ENCODE results near the gene ALG11.

The ALG11 gene

DNA sequence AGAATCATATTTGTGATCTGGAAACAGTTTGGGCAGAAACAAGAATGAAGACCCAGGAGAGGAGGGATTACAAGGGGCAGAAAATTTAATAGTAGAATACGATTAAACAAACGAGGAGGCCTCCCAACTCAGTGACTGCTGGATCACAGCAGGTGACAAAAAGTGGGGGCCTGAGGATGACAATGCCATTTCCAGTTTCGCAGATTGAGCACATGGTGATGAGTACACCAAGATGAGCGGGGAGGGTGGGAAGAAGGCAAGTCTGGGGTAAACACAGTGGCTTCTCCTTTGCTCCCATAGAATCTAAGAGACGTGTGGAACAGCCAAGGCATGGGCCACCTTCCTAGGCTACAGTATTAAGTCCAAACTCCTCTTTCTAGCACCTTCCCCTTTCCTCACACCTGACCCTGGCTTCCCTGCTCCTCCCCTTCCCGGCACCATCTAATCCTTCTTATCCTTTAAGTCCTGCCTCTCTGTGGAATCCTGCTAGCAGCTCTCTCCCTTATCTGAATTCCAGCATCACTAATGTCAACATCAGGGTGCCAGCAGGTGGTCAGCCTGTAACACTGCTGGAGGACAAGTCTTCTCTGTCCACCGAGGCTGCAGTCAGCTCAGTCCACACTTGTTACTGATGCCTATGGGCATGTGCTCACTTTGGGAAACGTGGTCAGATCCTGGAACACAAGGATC lies 14.4 kb upstream of the ALG11 start:
- no peak for DNase-seq

DNA sequence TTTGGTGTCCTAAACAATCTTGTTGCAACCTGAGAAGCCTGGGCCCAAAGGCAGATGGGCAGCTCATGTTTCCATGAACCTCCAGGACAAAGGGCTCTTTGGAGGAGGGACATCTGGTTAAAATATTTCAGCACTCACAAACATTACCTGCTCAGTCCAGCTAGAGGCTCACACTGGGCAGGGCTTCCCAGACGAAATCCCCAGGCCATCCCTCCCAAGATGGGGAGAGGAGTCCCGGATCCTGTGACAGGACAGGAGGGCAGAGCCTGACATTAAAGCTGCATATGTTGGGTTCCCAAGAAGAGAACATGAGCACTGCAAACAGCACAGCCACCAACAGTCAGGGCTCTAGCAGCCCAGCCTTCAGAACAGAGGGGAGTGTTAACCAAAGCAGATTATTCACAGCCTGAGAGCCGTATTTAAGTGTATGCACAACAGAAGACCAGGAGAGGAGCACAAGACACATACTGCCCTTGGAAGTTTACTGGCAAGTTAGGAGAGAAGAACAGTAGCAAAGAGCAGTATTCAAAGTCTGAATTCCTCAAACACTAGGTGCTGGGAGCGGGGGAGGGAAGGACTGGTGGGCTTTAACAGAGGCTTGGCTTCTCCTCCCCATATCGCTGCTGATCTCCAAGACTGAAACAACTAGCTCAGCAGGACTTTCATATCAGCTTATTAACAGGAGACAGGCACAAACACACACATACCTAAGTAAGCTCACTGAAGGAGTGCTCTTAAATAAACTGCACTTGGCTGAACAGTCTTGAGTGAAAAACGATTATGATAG lies 13.3 kb upstream of the ALG11 start:
- no peak for DNase-seq

DNA sequence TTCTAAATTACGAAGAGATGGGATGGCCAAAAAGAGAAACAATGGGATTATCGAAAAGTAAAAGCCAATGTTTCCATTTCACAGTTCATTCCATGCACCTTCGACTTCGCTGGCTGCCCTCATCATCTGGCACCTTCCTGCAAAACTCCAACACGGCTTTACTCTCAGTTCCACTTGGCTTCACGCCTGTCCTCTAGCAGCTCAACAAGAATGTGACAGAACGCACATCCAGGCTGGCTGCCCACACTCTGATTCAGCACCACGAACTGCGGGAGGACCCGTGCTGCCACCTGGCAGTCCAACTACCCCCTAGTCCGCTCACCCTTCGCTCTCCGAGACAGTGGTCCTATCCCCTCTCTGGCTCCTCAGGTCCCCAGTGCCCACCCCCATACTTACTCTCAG lies 12.7 kb upstream of the ALG11 start:
- DNase-seq, result peak in 43 of 58 donors; percentile 3 to 68 (median 28)

DNA sequence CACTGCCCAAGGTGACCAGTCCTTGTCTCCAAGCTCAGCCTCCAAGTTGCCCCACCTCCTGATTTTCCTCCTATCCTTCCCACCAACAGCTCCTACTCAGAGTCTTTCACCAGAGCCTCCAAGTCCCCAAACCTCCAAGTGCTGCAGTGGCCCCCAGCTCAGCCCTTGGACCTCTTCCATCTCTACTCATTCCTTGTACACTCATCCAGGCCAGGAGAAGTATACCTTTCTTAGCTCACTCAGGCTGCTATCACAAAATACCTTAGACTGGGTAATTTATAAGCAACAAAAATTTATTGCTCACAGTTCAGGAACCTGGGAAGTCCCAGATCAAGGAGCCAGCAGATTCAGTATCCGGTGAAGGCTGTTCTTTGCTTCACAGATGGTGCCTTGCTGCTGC lies 12.3 kb upstream of the ALG11 start:
- DNase-seq, result peak in 1 of 58 donors; percentile 45

DNA sequence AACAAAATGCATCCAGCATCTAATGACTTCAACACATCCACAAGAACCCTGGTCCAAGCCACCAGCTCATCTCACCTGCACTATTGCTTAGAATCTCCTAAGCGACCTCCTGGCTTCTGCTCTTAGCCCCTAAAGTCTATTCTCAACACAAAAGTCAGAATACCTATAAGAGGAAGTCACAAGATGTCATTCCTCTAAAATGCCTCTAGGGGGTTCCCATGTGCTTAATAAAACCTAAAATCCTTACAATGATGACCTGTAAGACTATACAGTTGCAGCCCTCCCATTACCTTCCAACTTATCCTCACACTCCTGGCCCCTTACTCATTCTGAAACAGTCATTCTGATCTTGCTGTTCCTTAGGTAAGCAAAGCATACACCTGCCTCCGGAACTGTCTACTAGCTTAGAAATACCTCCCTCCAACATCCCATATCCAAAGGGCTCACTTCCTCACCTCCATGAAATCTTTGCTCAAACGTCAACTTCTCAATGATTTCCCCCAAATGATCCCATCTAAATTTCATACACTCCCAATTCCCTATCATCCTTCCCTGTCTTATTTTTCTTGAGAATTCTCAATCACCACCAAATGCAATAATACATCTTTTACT lies 11.0 kb upstream of the ALG11 start:
- peak in 1 of 58 donors; percentile 19 for DNase-seq

DNA sequence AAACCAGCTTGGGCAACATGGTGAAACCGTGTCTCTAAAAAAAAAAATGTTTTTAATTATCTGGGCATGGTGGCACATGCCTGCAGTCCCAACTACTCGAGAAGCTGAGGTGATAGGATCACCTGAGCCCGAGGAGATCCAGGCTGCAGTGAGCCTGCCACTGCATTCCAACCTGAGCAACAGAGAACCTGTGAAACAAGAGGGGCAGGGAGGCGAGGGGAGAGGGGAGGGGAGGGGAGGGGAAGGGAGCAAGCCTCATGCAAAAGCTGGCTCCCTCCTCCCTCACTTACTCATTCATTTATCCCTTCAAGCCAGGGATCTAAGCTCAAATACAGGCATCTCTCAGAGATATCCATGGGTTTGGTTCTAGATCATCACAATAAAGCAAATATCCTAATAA lies 9.8 kb upstream of the ALG11 start:
- DNase-seq, result no peak

DNA sequence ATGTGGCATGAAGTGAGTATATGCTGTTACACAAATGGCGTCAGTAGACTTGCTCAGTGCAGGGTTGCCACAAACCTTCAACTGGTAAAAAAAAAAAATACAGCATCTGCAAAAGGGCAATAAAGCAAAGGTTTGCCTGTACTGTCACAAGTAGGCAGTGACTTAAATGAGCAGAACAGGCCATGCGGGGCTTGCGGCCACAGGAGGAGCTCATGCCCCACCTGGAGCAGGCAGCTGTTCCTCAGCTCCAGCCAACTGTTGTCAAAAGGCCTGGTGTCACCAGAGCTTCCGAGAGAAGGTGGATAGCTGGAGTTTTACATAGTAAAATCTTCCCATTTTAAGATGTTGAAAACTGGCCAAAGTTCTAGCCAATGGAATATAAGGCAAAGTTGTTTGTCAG lies 8.7 kb upstream of the ALG11 start:
- no peak for DNase-seq

DNA sequence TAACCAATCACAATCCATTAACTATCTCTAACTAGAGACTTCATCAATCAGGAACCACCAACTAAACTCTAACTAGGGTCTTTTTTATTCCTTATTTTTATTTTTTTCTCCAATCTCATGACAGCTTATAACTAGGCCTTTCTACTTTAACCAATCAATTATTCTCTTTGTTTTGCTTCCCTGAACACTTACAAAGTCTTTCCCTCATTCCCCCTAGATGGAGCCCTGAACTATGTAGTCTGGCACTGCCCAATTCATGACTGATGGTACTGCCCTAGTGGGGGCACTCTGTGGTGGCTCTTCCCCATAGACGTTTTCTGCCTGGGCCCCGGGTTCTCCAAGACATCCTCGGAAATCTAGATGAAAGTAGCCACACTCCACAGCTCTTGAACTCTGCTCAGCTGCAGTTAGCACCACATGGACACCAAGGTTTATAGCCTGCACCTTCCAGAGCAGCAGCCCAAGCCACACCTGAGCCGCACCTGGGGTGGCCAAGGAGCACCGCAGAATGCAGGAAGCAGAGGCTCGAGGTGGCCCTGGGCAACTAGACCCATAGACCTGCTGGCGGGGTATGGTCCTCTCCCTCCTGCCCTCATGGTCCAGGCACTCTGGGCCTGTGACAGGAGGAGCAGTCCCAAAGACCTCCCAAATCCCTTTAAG lies 7.6 kb upstream of the ALG11 start:
- no peak for DNase-seq

DNA sequence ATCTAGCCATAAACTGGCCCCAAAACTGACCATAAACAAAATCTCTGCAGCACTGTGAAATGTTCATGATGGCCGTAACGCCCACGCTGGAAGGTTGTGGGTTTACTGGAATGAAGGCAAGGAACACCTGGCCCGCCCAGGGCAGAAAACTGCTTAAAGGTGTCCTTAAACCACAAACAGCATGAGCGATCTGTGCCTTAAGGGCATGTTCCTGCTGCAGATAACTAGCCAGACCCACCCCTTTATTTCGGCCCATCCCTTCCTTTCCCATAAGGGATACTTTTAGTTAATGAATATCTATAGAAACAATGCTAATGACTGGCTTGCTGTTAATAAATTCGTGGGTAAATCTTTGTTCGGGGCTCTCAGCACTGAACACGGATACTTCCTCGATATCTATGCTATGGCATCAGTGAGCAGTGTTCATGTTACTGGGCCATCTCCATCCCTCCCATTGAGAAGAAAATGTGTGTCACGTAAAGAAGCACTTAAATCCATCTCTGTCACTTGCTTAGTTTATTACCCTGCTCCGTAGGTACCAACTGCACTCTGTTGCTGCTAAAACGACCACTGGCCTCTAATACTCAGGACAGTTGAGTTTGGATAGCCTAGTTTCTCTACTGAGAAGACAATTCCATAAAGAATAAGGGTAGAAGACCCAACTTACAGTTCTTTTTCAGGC lies 6.2 kb upstream of the ALG11 start:
- DNase-seq, result no peak

DNA sequence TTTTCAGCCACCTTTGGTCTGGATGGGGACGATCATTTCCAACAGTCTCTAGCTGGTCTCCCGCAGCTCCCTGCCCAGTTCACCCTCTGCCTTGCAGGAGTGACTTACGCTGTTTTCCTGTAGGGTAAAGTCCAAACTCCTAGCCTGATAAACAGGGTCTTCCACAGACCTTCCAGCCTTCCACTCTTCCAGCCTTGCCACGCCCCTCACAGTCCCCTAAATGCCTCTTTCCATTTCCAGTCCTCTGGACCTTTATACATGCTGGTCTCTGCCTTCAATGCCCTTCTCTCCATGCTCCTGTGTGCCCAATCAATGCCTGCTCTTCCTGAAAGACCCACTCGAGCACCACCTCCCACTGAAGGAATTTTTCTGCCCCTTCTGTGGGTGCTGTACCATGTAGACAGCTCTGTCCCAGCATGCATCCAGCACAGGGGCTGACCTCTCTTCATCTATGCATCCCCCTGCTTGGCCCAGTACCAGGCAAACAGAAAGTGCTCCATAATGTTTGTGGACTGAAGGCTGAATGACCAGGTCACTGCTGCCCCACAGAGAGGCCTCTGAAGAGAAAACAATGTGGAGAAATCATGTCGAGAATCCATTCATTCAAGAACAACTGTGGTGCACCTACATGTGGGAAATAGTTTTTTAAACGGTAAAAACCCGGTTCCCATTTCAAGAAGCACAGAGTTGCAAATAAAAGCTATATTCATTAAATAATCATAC lies 5.5 kb upstream of the ALG11 start:
- no peak for DNase-seq

DNA sequence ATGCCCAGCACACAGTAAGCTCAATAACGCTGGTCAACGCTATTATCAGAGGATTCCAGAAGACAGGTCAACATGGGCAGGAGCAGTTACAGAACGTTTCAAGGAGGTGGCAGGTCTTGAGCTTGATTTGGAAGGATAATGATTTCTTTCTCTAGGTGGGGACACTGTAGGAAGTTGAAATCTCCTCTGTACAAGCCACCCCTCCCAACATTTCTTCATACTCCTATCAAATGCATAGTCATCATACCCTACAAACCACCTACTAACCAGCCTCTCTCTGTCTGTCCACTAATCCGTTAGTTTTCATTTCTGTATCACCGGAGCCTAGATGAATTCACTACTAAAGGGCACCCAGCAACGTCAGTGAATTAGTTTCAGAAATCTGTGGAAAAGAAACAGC lies 2.3 kb upstream of the ALG11 start:
- DNase-seq, result no peak

DNA sequence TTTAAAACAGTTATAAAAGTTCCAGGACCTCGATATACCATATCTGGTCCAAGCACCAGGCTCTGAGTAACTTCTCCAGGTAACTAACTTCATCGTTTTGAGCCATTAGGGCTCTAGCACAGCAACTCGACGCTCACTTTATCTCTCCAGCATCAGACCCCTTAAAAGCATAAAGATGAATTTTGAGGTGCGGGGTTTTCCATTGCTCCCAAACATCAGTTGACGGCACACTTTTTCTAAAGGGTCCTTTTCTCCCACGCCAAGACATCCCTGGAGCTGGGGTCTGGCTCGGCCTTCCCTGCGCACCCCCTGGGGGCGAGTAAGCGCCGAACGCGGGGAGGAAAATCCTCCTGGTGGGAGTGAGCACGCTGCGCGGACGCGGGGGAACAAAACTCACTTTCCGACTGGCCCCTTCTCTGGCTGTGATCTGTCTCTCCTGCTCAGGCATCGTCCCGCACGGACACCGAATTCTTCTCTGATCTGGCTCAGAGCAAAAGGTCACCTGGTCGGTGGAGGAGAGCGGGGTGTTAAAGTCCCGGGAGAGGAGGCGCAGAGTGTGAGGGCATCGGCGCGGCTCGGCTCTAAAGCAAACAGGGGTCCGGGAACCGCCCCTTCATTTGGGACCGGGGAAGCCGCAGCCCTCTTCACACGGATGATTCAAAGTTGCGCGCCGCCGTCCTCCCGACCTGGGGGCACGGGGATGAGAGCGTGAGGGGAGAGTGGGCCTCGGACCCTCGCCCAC lies 1.1 kb upstream of the ALG11 start, which contains the start of gene ATP7B:
ATP7B (minus strand) TSS at position 561 of the 742 bp plus-strand sequence; CDS start at position 448, 113 bp downstream.
- DNase-seq, result peak in 12 of 58 donors; percentile 3 to 63 (median 35)

DNA sequence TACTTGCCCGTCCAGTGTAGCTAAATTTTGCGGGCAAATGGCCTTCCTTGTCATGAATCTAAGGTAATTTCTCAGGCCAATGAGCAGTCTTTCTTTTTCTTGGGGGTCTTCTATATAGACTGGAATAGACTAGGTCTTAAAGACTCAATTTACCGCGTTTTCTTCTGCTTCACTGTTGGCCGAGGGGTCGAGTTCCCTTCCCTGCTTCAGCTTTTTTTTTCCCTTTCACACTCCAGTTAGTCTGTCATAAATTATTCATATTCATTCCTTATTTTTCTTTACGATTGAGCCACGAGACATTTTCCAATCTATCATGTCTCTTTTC lies 276 bp downstream of the ALG11 start:
- no peak for DNase-seq

DNA sequence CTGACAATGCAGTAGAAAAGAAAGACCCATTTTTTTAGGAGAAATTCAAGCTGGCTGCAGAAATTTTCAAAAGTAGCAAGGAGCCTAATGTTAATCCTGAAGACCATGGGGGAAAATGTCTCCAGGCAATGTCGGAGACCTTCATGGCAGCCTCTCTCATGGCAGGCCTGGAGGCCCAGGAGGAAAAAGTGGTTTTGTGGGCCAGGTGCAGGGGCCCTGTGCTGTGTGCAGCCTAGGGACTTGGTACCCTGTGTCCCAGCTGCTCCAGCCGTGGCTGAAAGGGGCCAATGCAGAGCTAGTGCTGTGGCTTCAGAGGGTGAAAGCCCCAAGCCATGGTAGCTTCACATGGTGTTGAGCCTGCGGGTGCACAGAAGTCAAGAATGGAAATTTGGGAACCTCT lies 4.1 kb downstream of the ALG11 start:
- no peak for DNase-seq

DNA sequence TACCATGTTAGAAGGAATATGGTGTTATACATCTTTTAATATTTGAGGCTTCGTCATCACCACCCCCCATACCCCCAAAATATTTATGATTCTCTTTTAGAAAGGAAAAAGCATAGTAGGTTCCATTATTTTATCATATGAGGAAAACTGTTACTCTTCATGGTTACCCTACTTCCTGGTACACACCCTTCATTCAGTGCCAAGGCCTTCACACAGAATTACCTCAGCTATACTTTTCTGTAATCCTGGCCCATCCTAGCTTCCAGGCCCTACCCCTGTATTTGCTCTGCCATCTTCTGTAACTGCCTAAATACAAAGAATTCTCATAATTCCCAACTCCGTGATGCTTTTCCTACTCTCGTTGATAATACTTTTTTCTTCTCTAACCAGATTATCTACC lies 8.0 kb downstream of the ALG11 start:
- DNase-seq, result no peak

DNA sequence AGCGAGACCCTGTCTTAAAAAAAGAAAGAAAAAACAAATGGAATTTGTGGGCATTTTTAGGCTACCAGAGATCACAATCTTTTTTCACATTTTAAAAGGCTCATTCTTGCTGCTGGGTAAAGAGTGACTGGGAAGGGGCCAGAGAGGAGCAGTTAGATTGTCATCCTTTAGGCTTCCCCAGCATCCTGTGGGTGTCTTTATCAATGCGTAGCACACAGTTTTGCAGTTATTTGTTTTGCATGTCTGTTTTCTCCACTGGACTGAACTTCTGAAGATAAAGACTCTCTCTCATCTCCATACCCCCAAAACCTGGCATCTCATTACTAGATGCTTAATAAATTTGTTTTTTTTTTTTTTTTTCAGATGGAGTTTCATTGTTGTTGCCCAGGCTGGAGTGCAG lies 10.2 kb downstream of the ALG11 start:
- DNase-seq, result no peak

DNA sequence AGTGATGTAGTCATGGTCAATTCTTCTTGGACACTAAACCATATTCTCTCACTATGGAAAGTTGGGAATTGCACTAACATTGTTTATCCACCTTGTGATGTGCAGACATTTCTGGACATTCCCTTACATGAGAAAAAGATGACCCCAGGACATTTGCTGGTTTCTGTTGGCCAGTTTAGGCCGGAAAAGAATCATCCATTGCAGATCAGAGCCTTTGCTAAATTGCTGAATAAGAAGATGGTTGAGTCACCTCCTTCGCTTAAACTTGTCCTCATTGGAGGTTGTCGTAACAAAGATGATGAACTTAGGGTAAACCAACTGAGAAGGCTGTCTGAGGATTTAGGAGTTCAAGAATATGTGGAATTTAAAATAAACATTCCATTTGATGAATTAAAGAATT lies 12.3 kb downstream of the ALG11 start, which contains the start of gene UTP14C:
UTP14C (plus strand) TSS at position 211 of the 400 bp plus-strand sequence. CDS start 4,114 bp downstream, outside the sequence.
- no peak for DNase-seq

DNA sequence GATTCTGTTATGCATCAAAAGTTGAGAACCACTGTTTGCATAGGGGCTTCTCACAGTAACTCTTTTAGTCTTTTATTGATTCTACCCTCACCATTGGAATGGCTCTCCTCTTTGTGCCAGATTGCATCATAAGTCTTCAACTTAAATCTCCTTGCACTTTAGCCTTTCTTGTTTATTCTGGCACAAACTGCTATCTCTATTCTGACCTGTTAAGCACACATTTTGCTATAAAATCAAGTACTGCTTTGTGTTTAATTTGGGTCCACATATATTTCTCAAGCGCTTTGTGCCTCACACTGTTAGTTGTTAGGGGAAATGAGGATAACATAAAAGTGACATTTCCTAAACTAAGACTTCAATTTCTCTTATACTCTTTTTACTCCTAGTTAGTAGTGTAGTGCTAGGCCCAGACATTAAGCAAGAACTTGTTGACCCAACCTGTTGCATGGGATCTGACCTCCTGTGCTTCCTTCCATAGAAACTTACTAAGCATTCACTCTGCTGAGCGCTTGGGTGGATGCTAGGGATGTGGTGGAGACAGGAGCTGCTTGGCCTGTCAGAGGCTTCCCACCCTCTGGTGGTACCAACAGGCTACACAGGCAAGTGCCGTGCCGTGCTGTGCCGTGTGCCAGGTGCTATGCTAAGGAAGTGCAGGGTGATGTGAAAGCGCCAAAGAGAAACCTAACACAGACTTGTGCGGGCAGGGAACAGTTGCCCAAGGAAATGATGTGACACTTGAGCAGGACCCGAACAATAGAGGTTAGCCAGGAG lies 13.5 kb downstream of the ALG11 start:
- DNase-seq, result no peak

DNA sequence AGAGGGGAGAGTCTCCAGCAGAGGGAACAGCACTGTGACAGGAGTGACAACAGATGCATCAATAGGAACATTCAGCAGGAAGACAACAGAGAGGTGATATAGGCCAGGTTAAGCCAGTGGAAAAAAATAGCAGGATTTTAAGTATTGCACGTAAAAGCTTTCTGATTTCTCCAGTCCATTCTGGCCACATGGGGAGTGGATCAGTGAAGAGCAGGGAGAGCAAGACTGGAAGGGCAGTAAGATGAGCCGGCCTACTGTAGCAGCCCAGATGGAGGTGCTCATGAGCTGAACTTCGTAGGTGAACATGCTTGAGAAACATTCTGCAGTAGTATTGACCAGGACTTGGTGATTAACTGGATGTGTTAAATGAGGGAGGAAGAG lies 14.0 kb downstream of the ALG11 start:
- DNase-seq, result no peak
